ENCODE results near the gene CMIP.
"Not testable (repeated sequence)": the region's sequence is repeated elsewhere in the genome, so short reads cannot be mapped to it uniquely, and the experiment has no call there.

Gene CMIP

DNA sequence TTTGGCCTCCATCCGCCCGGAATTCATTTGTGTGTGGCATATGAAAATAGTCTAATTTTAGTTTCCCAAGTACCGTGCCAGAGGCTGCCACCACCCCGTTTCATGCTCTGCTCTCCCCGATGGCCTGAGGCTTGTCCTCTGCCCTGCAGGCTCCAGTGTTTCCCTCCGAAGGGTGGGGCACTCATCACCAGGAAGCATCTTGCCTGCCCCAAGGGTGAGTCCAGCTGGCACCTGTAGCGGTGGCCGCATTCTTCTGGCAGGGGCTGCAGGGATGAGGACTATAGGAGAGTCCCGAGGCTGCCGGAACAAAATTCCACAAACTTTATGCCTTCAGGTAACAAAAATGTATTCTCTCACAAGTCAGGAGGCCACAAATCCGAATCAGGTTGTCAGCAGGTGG, 23.1 kb upstream of the CMIP start:
- DNase-seq, result no peak

DNA sequence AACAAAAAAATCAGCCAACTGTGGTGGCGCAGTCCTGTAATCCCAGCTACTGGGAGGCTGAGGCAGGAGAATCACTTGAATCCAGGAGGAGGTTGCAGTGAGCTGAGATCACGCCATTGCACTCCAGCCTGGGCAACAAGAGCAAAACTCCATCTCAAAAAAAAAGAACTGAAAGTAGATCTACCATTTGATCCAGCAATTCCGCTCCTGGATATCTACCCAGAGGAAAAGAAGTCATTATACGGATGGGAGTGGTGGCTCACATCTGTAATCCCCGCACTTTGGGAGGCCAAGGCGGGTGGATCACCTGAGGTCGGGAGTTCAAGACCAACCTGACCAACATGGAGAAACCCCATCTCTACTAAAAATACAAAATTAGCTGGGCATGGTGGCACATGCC, 22.5 kb upstream of the CMIP start:
- DNase-seq, result not testable (repeated sequence)

DNA sequence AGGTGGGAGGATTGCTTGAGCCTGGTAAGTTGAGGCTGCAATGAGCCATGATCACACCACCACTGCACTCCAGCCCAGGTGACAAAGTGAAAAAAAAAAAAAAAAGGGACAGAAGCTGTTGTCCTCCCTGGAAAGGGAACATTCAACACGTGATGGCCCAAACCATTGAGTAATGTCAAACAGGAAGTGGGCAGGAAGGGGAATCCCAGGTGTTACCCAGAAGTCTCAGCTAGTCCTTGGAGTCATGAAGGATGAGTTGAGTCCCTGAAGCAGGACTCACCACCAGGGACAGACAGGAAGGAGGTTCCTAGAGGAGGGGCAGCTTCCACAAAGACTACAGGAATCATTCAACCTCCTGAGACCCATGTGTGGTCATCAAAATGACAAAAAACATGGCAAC, 19.8 kb upstream of the CMIP start:
- DNase-seq, result no peak

DNA sequence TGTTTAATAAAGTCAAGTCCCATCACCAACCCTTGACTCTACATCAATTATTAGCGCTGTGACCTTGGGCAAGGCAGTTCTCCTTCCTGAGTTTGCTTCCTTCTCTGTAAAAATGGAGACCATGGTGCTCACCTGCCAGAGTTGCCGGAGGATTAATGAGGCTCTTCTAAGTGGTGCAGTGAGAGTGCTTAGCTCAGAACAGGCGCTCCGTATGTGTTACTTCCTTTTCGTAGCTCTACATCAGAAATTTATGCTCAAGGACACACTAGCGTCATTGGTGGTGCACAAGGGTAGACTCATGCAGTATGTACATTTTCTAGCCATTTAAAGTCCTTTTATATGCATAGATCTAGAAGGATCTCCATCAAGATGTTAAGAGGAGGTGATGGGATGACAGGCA, 17.4 kb upstream of the CMIP start:
- no peak for DNase-seq

DNA sequence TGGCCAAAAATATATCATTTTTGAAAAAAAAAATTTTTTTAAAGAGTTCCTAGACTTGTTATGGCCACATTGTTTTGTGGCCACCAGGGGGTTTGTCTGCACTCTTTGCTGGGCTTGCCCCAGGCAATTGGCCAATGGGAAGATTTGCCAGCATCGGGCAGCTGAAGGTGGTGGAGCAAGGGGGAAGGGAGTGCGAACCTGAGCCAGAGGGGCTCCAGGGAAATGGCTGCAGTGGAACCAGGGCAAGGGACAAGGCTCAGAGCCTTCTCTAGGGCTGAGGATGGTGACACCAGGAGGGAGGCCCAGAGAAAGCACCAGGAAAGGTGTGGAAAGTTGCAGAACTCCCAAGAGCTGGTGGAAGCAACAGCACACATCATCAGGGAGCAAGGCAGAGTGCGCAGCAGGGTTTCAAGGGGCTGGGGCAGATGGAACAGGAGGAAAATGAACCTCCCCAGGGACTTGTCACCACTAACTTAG, 15.5 kb upstream of the CMIP start:
- peak; percentile 38 for DNase-seq

DNA sequence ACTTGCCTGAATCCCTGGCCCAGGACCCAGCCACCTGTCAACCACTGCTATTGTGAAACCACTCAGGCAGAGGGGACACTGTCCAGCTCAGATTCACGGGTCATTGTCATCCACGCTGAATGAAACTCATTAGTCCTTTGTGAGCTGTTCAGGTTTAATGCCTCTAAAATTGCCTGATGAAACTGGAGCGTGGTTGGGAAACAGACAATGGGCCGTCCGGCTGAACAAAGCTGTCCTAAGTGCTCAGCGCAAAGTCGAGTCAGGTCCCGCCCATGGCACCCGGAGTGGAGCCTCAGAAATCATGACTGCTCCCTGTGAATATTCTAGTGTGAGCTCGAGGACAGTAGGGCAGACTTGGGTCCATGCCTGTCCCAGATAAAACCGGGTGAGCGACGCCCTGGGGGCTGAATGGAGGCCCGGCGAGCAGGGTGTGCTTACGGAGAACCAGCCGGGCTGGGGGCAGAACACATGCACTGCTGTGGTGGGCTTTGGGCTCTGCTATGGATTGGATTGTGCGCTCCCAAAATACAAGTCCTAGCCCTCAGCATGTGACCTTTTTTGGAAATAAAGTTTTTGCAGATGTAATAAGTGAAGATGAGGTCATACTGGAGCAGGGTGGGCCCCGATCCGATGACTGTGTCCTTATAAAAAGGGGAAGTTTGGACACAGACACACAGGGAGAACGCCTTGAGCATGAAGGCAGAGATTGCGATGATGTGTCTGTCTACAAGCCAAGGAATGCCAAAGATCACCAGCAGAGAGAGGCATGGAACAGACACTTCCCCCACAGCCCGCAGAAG, 12.9 kb upstream of the CMIP start:
- peak; percentile 81 for DNase-seq

DNA sequence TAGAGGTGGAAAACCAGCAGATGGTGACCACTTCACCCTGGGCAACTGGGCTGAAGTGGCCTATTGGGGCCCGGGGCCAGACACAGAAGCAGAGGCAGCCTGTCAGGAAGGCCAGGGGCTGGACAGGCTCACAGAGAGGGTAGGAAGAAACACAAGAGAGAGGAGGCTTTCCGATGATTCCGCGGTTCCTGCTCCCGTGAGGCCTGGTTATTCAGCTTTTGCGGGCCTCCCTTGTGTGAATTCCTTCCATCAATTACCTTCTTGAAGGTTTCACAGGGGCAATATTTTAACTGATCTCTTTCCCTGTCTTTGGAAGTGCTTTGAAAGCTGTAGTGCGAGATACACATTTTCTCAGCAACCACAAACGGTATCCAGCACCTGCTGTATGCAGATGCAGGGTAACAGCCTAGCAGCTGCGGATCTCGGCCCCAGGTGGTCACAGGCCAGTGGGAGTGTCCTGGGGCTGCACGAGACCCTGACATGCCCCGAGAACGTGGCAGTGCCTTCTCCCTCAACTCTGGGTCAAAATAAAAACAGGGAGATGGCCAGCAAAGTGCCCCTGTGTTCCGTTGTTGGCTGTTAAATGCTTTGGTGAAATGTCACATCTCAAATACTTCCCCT, 11.6 kb upstream of the CMIP start:
- DNase-seq, result no peak

DNA sequence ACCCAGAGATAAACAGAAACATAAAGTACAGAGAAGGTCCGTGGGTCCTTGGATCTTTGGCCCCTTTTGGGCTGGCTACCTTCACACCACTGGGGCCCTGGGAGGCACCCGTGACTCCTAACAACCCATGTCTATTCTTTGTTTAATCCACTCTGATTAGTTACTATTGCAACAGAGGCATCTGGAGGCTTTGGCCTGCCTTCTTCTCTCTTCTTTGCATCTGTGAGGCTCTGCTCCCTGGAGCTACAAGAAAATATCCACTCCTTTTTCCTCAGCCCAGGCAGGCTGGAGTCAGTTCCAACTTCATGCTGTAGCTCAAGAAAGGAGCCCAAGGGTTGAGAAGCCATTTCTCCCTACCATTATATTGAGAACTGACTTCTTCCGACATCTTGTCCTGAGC, 9.5 kb upstream of the CMIP start:
- no peak for DNase-seq

DNA sequence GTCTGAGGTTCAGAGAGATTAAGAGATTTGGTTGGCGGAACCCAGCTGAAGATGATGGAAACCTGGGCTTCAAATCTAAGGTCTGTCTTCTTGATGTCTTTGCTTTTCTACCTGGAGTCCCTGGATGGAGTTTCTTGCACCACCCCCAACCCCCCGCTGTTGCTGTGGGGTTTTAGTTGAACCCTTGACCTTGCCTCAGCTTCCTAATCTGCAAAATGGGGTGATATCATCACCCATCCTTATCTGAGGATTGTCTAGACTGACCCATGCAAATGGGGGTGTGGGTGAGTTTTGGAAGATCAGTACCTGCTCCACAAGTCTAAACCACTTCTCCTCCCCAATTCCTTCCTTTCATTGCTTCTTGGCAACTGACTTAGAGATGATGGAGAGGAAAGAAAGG, 9.0 kb upstream of the CMIP start:
- DNase-seq, result no peak

DNA sequence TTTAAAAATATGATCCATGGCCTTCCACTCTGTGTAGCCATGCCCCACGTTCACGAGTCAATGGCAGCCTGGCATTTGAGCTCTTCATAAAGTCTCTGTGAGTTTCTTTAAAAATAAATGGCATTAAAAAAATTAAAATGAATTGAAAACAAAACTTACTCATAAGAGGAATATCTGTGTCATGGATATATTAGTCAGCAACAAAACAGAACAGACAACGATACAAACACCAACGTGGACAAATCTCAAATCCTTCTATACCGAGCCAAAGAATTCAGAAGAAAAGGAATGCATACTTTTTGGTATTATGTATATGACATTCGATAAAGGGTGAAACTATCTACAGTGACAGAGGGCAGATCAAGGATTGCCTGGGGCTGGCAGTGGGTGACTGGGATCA, 8.2 kb upstream of the CMIP start:
- DNase-seq, result no peak

DNA sequence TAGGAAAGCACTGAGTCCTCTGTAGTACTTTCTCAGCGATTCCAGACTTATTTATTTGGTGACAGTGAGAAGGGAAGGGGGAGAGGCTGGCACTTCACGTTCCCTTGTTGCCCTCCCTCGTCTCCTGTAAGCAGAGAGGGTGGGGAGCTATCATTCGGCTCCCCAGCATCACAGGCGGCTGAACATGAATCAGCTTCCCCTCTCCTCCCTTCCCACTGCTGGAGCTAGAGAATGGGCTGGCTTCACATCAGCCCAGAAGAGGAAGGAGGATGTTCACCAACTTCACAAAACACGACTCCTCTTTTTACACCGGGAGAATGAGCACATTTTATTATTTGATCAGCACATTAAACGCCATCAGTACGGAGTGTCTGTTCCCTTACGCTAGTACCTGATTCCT, 6.7 kb upstream of the CMIP start:
- no peak for DNase-seq

DNA sequence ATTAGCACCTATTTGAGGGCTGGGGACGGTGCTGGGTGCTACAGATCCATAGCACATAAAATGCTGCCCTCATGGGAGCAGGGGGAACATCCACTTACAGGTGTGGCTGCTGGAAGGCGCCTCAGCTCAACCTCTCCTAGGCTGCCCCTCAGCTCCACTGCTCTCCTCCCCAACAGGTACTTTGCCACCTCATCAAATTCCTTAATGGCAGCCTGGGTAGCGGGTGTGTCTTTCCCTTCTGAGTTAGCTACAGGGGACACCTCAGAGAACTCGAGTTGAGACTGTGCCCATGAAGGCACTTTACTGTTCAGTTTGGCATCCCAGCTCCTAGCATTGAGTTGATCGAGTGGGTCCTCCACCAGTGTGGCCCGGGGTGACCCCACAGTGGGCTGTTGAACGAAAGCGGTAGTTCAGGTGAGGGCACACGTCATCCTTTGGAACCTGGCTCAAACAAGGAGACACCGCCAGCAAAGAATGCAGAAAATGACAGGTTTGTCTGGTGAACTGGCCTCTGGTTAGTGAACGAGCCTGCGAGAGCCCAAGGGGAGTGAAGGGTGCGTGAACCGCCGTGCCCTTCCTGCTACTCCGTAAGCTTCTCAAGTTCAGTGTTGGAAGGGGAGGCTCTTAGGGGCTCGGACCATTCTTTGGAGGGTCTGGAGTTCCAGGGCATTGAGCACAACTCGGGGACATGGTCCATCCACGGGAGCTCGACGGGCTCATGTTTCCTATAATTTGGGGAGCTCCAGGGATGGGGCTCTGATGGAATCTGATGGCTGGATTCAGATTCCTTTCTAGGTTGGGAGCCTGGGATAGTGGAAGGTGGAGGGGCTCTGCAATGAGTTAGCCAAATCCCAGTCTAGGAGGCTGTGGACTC, 3.5 kb upstream of the CMIP start:
- no peak for DNase-seq

DNA sequence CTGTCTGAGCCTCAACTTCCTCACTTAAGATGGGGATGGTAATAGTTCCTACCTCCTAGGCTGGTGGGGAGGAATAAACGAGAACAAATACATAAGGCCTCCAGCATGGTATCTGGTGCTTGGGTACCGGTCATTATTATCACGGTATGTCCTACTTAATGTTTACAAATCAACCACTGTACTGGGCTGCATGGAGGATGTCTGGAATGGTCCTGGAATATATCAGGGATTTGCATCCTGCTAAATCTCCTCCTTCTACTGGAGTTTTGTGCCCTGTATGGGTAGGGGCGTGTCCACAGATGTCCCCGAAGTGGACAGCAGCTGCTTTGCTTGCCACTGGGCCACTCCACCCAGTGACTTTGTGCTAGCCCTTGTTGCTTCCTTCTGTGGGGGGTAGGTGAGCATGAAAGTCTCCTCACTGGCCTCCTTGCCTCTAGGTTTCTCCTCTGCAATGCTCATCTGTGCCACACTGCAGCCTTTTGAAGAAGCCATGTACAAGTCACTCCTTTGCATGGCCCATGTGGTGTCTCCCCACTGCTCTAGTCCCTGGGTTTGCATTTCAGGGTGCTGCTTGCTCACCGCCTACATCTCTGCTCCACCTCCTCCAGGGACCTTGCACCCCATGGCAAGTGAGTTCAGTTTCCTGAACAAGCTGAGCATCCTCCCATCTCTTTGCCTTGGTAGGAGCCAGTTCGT, 2.2 kb upstream of the CMIP start:
- no peak for DNase-seq

DNA sequence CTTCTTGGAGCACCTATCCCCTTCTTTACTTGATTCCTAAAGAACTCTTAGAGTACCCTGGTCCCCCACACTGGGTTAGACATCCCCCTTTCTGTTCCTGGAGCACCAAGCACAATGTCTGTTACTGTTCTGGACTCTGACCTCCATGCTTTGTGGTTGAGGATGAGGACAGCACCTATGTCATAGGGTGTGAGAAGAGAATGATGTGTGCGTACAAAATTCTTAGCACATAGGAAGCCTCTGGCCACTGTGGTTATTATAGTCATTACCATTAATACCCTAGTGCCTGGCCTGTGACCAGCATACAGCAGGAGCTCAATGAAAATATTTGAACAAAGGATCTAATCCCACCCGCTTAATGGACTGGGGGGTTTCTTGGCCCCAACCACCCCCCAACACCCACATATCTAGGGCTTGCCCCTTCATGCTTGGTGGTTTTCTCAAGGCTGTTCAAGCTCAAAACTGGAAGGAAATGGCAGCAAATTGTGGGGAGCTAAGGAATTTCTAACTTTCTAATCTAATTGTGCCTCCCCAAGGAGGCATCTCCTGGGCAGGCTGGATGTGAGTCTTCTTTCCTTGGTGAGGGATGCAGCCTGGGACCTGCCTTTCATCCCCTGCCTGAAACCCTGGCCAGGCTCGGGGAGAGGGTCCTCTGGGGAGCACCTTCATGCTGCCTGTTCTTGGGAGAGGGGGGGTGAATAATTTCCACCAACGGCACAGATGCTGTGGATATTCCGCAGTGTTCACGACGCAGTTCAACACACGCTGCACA, 1.5 kb upstream of the CMIP start:
- no peak for DNase-seq

DNA sequence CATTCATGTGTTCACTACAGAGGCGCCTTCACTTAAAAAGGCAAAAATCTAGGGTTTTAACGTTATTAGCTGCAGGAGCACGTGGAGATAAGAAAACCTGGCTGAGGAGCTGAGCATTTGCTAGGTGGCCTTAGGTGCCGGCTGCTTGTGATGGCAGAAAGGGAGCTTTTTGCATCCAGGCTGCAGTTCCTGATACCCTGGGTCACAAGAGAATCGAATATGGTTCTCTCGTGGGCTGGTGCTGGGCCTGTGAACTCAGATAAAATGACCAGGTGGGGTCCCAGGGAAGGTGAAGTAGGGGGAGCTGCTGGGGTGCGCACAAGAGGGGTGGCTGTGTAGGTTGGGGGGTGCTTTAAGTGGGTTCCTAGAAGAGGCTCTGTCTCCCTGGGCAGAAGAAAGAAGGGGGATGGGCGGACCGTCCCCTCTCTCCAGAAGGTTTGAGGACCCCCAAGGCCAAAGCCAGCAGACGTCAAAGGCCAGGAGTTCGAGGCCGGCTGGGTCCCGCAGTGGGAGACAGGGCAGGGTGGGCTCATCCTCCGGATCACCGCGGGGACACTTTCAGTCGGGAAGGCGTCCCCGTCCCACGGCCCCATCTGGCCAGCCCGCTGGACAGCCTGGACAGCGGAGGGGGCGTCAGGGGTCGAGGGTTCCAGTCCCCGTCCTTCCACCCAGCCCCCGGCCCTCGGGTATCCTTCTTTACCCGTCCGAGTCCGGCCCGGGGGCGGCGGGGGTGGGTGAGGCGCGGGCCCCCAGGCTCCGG, 740 bp upstream of the CMIP start:
- DNase-seq, result no peak

DNA sequence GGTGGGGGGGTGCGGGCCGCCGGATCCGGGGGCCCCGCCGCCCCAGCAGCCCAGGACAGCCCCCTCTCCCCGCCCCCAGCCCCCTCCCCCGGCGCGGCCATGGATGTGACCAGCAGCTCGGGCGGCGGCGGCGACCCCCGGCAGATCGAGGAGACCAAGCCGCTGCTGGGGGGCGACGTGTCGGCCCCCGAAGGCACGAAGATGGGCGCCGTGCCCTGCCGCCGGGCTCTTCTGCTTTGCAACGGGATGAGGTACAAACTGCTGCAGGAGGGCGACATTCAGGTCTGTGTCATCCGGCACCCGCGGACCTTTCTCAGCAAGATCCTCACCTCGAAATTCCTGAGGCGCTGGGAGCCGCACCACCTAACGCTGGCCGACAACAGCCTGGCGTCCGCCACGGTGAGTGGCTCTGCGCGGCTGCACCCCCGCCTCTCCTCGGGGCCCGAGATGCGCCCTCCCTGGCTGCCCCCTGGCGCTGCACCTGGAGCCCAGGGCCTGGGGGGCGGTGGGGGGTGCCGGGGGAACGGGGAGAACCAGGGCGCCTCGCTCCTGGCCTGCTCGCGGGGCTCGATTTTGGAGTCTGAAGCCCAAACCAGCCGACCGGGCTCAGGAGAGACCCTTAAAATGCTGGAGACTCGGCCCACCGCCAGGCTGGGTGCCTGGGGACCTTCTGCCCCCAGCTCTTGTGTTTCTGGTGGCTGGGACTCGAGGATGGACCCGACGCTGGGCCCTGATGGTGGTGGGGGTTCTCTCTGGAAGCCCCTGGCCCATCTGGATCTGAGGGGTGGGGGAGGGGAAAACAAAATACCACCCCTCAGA, 744 bp downstream of the CMIP start:
- no peak for DNase-seq

DNA sequence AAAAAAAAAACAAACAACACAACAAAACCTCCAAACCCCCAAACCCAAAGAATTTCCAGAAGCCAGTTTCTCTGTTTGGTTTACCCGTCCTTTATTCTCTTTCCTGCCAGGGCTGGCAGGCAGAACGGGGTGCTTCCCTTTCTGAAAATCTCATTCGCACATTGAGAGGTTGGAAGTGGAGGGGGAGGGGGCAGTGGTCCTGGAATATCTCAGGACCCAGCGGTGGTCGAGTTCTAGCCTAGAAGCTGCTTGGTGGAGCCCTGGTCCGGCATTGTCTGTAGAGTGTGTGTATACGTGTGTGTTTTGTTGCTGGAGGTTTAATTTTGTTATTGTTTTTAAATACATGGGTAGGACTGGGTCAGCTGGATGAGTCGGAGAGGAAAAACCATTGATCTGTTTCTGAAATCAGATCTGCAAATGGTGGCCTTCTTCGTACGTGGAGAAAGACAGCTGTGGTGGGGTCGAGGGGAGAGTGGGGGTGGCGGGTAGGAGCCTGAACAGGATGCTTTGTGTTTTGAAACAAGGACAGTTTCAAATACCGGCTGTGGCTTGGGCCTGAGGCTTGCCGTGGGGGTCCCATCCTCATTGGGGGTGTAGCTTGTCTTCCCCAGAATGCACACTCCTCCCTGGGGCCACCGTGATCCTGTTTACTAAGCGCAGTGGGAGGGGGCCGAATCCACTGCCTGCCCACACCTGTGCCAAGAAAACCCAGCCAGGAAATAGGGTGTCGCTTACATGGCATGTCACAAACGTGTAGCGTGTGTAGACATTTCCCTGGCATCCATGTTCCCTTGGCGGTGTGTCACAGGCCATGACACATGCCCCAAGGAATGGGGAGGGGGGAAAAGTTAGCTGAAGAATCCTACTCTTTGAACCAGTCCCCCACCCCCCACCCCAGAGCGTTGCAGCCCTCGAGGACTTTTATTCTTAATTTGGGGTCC, 1.6 kb downstream of the CMIP start:
- DNase-seq, result peak; percentile 57

DNA sequence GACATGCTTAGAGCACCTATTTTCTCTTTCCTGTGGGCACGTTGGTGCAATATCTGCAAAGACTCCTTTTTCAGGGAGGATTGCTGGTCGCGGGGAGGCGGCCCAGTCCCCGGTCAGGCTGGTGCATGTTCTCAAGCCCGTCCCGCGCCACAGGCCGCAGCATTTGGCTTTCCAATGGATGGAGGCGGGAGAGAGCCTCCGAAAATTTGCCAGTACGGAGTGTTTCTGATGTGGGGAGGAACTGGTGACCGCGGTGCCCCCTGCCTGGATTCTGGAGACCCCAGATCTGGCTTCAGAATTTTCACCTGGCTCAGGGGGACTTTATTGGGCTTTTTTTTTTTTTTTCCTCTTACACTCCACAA, 2.3 kb downstream of the CMIP start:
- DNase-seq, result no peak

Measured in fibroblast of skin of abdomen (primary cell).